B cell (primary cell): Measurements from ENCODE around the gene SDCCAG8. TPM values are rescaled to one million over a fixed set of nuclear protein-coding genes. Genes with fewer than 3 reads are reported as not detected.

Experiments used
- ATAC-seq: fragments of 200-7000 bp; cut with Tn5 transposase; one replicate; pipeline ENCODE4 v1.10.0; 2021; ENCODE audit warnings: low read depth, mild to moderate bottlenecking, moderate number of reproducible peaks, moderate library complexity
- CTCF ChIA-PET: fragments of 350-600 bp; sonication (Branson Sonifier 250); formaldehyde crosslinking; loops from one replicate; lab custom pipeline; 2021; ENCODE audit warnings: antibody characterized with exemption, inconsistent platforms; lab: Charles Lee
- POLR2A ChIA-PET: fragments of 350-600 bp; sonication (Branson Sonifier 250); formaldehyde crosslinking; loops from one replicate; lab custom pipeline; 2021; ENCODE audit warnings: antibody characterized with exemption; lab: Charles Lee
- DNase-seq: peaks from one replicate; pipeline ENCODE4 v3.0.0; 2013
- H2AFZ ChIP-seq: 2 replicates; pipeline ENCODE4 v1.6.1; 2012; ENCODE audit warnings: mild to moderate bottlenecking, low read depth, low read length; ENCODE audit not compliant: insufficient read depth, poor library complexity, severe bottlenecking
- H3K27ac ChIP-seq, 2 donors: 1 replicate in 1 of 2; 2 replicates in 1 of 2; pipeline ENCODE4 v1.5.1; 2012 to 2013; ENCODE audit warnings: low read length in 2 of 2, mild to moderate bottlenecking in 2 of 2, moderate library complexity in 1 of 2
- H3K27me3 ChIP-seq, 4 experiments: fragments of 200-600 bp in 1 of 4; sonication (generic) in 1 of 4; replicated peaks in 1 of 4; 1 replicate in 2 of 4; 2 replicates in 2 of 4; pipeline versions ENCODE4 v1.6.1 to v1.7.0; 2013 to 2016; ENCODE audit warnings: low read length in 3 of 4, mild to moderate bottlenecking in 2 of 4, mixed read lengths in 1 of 4, moderate library complexity in 1 of 4; ENCODE audit not compliant: insufficient read depth in 4 of 4, control insufficient read depth in 3 of 4; ENCODE audit errors: control extremely low read depth in 1 of 4
- H3K36me3 ChIP-seq, 2 experiments: replicated peaks in 1 of 2; 1 replicate in 1 of 2; 2 replicates in 1 of 2; pipeline versions ENCODE4 v1.6.1 to v1.7.1; 2013; ENCODE audit warnings: low read length in 1 of 2; ENCODE audit not compliant: insufficient read depth in 2 of 2, control insufficient read depth in 1 of 2; ENCODE audit errors: control extremely low read depth in 1 of 2, extremely low read depth in 1 of 2
- H3K4me1 ChIP-seq, 2 donors: fragments of 200-600 bp in 1 of 2; sonication (generic) in 1 of 2; 1 replicate in 1 of 2; 2 replicates in 1 of 2; pipeline versions ENCODE4 v1.5.1 to v1.6.1; 2013 to 2017; ENCODE audit warnings: low read length in 2 of 2; ENCODE audit not compliant: control insufficient read depth in 2 of 2, insufficient read depth in 2 of 2
- H3K4me2 ChIP-seq: replicated peaks from 2 replicates; pipeline ENCODE3; 2012; ENCODE audit warnings: mild to moderate bottlenecking, low read depth, low read length; ENCODE audit not compliant: poor library complexity, severe bottlenecking
- H3K4me3 ChIP-seq, 5 experiments: fragments of 200-600 bp in 1 of 5; sonication (generic) in 1 of 5; 1 replicate in 3 of 5; 2 replicates in 2 of 5; pipeline versions ENCODE4 v1.5.1 to v1.7.0; 2011 to 2016; ENCODE audit warnings: low read length in 4 of 5, mild to moderate bottlenecking in 4 of 5, low read depth in 2 of 5, control low read depth in 1 of 5, moderate library complexity in 1 of 5; ENCODE audit not compliant: insufficient read depth in 1 of 5; ENCODE audit errors: control extremely low read depth in 1 of 5, extremely low read depth in 1 of 5
- H3K79me2 ChIP-seq: fragments of 200-600 bp; sonication (generic); one replicate; pipeline ENCODE4 v1.6.0; 2016; ENCODE audit warnings: low read length; ENCODE audit not compliant: control insufficient read depth, insufficient read depth
- H3K9ac ChIP-seq: fragments of 200-600 bp; sonication (generic); 2 replicates; pipeline ENCODE4 v1.6.1; 2017; ENCODE audit warnings: mild to moderate bottlenecking, low read length, moderate library complexity
- H3K9me3 ChIP-seq, 3 donors: one replicate each; pipeline versions ENCODE4 v1.6.1 to v1.7.1; 2013; ENCODE audit warnings: low read length in 2 of 3; ENCODE audit not compliant: control insufficient read depth in 2 of 3, insufficient read depth in 1 of 3; ENCODE audit errors: control extremely low read depth in 1 of 3
- H4K20me1 ChIP-seq: 2 replicates; pipeline ENCODE4 v1.6.0; 2012; ENCODE audit warnings: mild to moderate bottlenecking, low read length; ENCODE audit not compliant: insufficient read depth, control insufficient read depth, poor library complexity, severe bottlenecking
- H3K27ac Mint-ChIP-seq: one replicate; pipeline ENCODE4 v1.8.0; 2021; ENCODE audit warnings: mixed read lengths
- H3K27me3 Mint-ChIP-seq: one replicate; pipeline ENCODE4 v1.8.0; 2021; ENCODE audit warnings: mixed read lengths
- H3K4me1 Mint-ChIP-seq: one replicate; pipeline ENCODE4 v1.8.0; 2021; ENCODE audit warnings: mixed read lengths
- H3K4me3 Mint-ChIP-seq: one replicate; pipeline ENCODE4 v1.8.0; 2021; ENCODE audit warnings: mixed read lengths
- H3K9me3 Mint-ChIP-seq: one replicate; pipeline ENCODE4 v1.8.0; 2022; ENCODE audit warnings: mixed read lengths; ENCODE audit not compliant: insufficient read depth
- EZH2 ChIP-seq: IDR thresholded peaks from 2 replicates; pipeline ENCODE4 v1.6.1; 2012; ENCODE audit warnings: borderline replicate concordance, low read depth, mild to moderate bottlenecking, moderate library complexity, low read length; ENCODE audit not compliant: insufficient read depth, poor library complexity, severe bottlenecking
- WGBS: methylation state at CpG from one replicate; pipeline ENCODE4 v1.1.5; 2013; ENCODE audit warnings: missing lambda C conversion rate; ENCODE audit not compliant: insufficient coverage; 5-methylcytosine and 5-hydroxymethylcytosine counted together
- intact Hi-C: fragments of 100-400 bp; cut with micrococcal nuclease; formaldehyde crosslinking; loops from one replicate; pipeline ENCODE4 v1.10.0; 2022
- polyA plus RNA-seq: library from polyadenylated mRNA; depleted of rRNA; stranded (reverse); fragments of >200 nt; gene quantifications from 2 replicates; pipeline ENCODE4 v1.2.3, GENCODE V29; 2012
- total RNA-seq, 2 donors: library from RNA; stranded (reverse); fragments of 120-200 nt in 1 of 2; gene quantifications; 1 replicate in 1 of 2; 2 replicates in 1 of 2; pipeline versions ENCODE4 v1.2.3 to v1.2.4, GENCODE V29; 2013 to 2022
- TF ChIP-seq, protein P1 (sequence below): fragments of 200-600 bp; IDR thresholded peaks from one replicate; pipeline ENCODE4 v1.8.0; 2022; ENCODE audit warnings: antibody characterized with exemption, mild to moderate bottlenecking

The SDCCAG8 gene
- total and polyA plus RNA-seq, 2 donors (not counting 1 experiment from before 2014, with no cell fraction given): 37.1 to 60.7 TPM

DNA sequence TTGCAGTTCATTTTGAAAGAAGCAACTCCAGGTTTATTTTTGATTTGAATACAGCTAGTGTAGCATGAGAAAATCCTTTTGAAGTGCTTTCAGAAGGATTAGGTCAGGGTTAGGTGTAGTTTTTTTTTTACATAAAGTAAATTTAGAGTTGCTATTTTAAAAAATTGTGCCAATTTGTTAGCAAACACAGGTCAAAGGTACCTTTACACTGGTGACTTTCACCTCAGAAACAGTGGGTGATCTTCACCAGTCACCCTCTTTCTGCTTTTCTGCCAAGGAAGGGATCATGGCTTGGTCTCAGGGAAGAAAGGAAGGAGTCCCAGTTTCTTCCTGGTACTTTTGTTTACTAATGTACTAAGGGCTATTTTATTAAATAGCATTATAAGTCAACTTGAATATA lies 111.5 kb downstream of the SDCCAG8 start:
- no peaks in the 10 kb centered on the region for H3K27me3 Mint-ChIP-seq
- no peaks in the 10 kb centered on the region for H4K20me1 ChIP-seq
- ChIA-PET POLR2A (no interaction called here), CTCF (no interaction called here)
- H3K4me1 ChIP-seq: no peaks in the 10 kb centered on the region
- H3K27ac ChIP-seq: no peak overlapping the region
- peaks cover 3% of the 10 kb centered on the region for H3K4me1 Mint-ChIP-seq
- intact Hi-C loops: no loop called here
- H3K36me3 ChIP-seq: no peaks in the 10 kb centered on the region
- no peak overlapping the region for H3K4me2 ChIP-seq
- no peaks in the 10 kb centered on the region for H3K79me2 ChIP-seq
- no peak overlapping the region for H3K4me3 ChIP-seq
- H3K9me3 ChIP-seq: no peaks in the 10 kb centered on the region
- H3K27me3 ChIP-seq: no peaks in the 10 kb centered on the region
- H3K4me3 Mint-ChIP-seq: no peak overlapping the region
- no peak overlapping the region for H2AFZ ChIP-seq
- H3K9ac ChIP-seq: no peak overlapping the region
- no peak overlapping the region for H3K27ac Mint-ChIP-seq
- no peak for ATAC-seq
- DNase-seq: no peak
- TF ChIP-seq, protein P1, sequence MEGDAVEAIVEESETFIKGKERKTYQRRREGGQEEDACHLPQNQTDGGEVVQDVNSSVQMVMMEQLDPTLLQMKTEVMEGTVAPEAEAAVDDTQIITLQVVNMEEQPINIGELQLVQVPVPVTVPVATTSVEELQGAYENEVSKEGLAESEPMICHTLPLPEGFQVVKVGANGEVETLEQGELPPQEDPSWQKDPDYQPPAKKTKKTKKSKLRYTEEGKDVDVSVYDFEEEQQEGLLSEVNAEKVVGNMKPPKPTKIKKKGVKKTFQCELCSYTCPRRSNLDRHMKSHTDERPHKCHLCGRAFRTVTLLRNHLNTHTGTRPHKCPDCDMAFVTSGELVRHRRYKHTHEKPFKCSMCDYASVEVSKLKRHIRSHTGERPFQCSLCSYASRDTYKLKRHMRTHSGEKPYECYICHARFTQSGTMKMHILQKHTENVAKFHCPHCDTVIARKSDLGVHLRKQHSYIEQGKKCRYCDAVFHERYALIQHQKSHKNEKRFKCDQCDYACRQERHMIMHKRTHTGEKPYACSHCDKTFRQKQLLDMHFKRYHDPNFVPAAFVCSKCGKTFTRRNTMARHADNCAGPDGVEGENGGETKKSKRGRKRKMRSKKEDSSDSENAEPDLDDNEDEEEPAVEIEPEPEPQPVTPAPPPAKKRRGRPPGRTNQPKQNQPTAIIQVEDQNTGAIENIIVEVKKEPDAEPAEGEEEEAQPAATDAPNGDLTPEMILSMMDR: no peak
- no peak for TF ChIP-seq EZH2
- no peaks in the 10 kb centered on the region for H3K9me3 Mint-ChIP-seq

- Mint-ChIP-seq H3K4me3 (no peak overlapping the region), H3K27ac (no peak overlapping the region), H3K9me3 (no peaks in the 10 kb centered on the region), H3K4me1 (no peaks in the 10 kb centered on the region), H3K27me3 (no peaks in the 10 kb centered on the region)
- ChIA-PET POLR2A (no interaction called here), CTCF (no interaction called here)
- Histone ChIP-seq H3K9me3 (peaks cover 0 to 12% (median 3%) of the 10 kb centered on the region in 3 donors), H4K20me1 (no peaks in the 10 kb centered on the region), H2AFZ (no peak overlapping the region), H3K27ac (no peak overlapping the region), H3K79me2 (no peaks in the 10 kb centered on the region), H3K27me3 (no peaks in the 10 kb centered on the region), H3K36me3 (peaks cover 2 to 7% of the 10 kb centered on the region in 2 experiments), H3K9ac (no peak overlapping the region), H3K4me1 (no peaks in the 10 kb centered on the region), H3K4me3 (no peak overlapping the region), H3K4me2 (no peak overlapping the region)
- intact Hi-C loops: no loop called here
- WGBS: 100% methylated on average over 1 of the region's 4 CpGs
- DNase-seq: no peak
- TF ChIP-seq EZH2: no peak
- TF ChIP-seq, protein P1: no peak
- ATAC-seq: no peak
Measured at GRCh38 chr1:243374412-243374811, 118.6 kb downstream of the SDCCAG8 start.
